SK-N-SH (cell line): ENCODE data around the gene IKZF4. TPM values are rescaled to one million over a fixed set of nuclear protein-coding genes. Genes with fewer than 3 reads are reported as not detected.

ENCODE experiments used
- CTCF ChIA-PET: fragments of 300-600, 350-600 bp; formaldehyde crosslinking; extraction: SDS; loops from one replicate; lab custom pipeline; 2021; lab: Yijun Ruan, JAX
- POLR2A ChIA-PET: fragments of 350-600 bp; sonication (Branson Sonifier 250); formaldehyde crosslinking; extraction: SDS; loops from one replicate; lab custom pipeline; 2020; ENCODE audit warnings: antibody characterized with exemption, inconsistent platforms; lab: Yijun Ruan, JAX
- DNase-seq: peaks from one replicate; pipeline ENCODE4 v3.0.0; 2012
- H2AFZ ChIP-seq: fragments of 200-600 bp; sonication (generic); 2 replicates; pipeline ENCODE4 v1.8.1; 2016; ENCODE audit warnings: antibody characterized with exemption, mild to moderate bottlenecking, low read depth
- H3F3A ChIP-seq: fragments of 200-600 bp; sonication (generic); replicated peaks from 2 replicates; pipeline ENCODE3; 2016; ENCODE audit warnings: antibody characterized with exemption, mild to moderate bottlenecking; ENCODE audit not compliant: insufficient read depth
- H3K27ac ChIP-seq, 2 experiments: fragments of 200-500 bp in 1 of 2; fragments of 200-600 bp in 1 of 2; sonication (Bioruptor generic) in 1 of 2; sonication (generic), shearing (Covaris generic) in 1 of 2; 2 replicates each; pipeline versions ENCODE4 v1.5.1 to v1.6.1; 2014 to 2016; ENCODE audit warnings: low read depth in 2 of 2, inconsistent platforms in 1 of 2, low read length in 1 of 2, mild to moderate bottlenecking in 1 of 2, mixed read lengths in 1 of 2
- H3K27me3 ChIP-seq: fragments of 200-600 bp; sonication (generic), shearing (Covaris generic); 2 replicates; pipeline ENCODE4 v1.6.1; 2016; ENCODE audit warnings: mixed run types; ENCODE audit not compliant: insufficient read depth
- H3K36me3 ChIP-seq, 2 experiments: fragments of 200-500 bp in 1 of 2; fragments of 200-600 bp in 1 of 2; sonication (Bioruptor generic) in 1 of 2; sonication (generic) in 1 of 2; replicated peaks in 1 of 2; 2 replicates each; pipeline versions ENCODE3 to v1.5.1; 2014 to 2016; ENCODE audit warnings: low read length in 1 of 2, mild to moderate bottlenecking in 1 of 2; ENCODE audit not compliant: insufficient read depth in 2 of 2, control insufficient read depth in 1 of 2
- H3K4me1 ChIP-seq, 2 experiments: fragments of 200-500 bp in 1 of 2; fragments of 200-600 bp in 1 of 2; sonication (Bioruptor generic) in 1 of 2; sonication (generic), shearing (Covaris generic) in 1 of 2; 2 replicates each; pipeline versions ENCODE4 v1.5.1 to v1.6.1; 2014 to 2016; ENCODE audit warnings: low read depth in 1 of 2, low read length in 1 of 2, mixed run types in 1 of 2; ENCODE audit not compliant: insufficient read depth in 2 of 2, control insufficient read depth in 1 of 2
- H3K4me2 ChIP-seq: fragments of 200-600 bp; sonication (generic), shearing (Covaris generic); 2 replicates; pipeline ENCODE4 v1.6.1; 2017; ENCODE audit warnings: mixed run types
- H3K4me3 ChIP-seq, 2 experiments: fragments of 200-500 bp in 1 of 2; fragments of 200-600 bp in 1 of 2; sonication (Bioruptor generic) in 1 of 2; sonication (generic), shearing (Covaris generic) in 1 of 2; 2 replicates each; pipeline versions ENCODE4 v1.5.1 to v1.8.1; 2014 to 2016; ENCODE audit warnings: low read depth in 2 of 2, inconsistent platforms in 1 of 2, low read length in 1 of 2, mild to moderate bottlenecking in 1 of 2, mixed read lengths in 1 of 2, moderate library complexity in 1 of 2
- H3K79me2 ChIP-seq: fragments of 200-600 bp; sonication (generic); 2 replicates; pipeline ENCODE4 v1.8.1; 2017; ENCODE audit warnings: mild to moderate bottlenecking; ENCODE audit not compliant: insufficient read depth
- H3K9ac ChIP-seq: fragments of 200-600 bp; sonication (generic); 2 replicates; pipeline ENCODE4 v1.6.1; 2017; ENCODE audit warnings: mixed run types
- H3K9me2 ChIP-seq: fragments of 200-600 bp; sonication (generic); 2 replicates; pipeline ENCODE4 v1.6.1; 2017; ENCODE audit warnings: mixed run types
- H3K9me3 ChIP-seq: fragments of 200-600 bp; sonication (generic); 2 replicates; pipeline ENCODE4 v1.6.1; 2017; ENCODE audit warnings: mixed run types, mild to moderate bottlenecking, moderate library complexity
- H4K20me1 ChIP-seq: fragments of 200-600 bp; sonication (generic); 2 replicates; pipeline ENCODE4 v1.6.1; 2017; ENCODE audit warnings: mild to moderate bottlenecking, mixed run types; ENCODE audit not compliant: insufficient read depth
- CHD2 ChIP-seq: fragments of 150-350 bp; IDR thresholded peaks from 2 replicates; pipeline ENCODE4 v1.6.1; 2018; ENCODE audit warnings: low read length; ENCODE audit not compliant: partially characterized antibody
- CTCF ChIP-seq: fragments of 200-600 bp; sonication (generic); IDR thresholded peaks from 2 replicates; pipeline ENCODE4 v1.6.1; 2017; ENCODE audit warnings: antibody characterized with exemption, mild to moderate bottlenecking, moderate library complexity
- EP300 ChIP-seq, 2 experiments: IDR thresholded peaks; 2 replicates each; pipeline versions ENCODE4 v1.4.0 to v1.6.1; 2012; ENCODE audit warnings: borderline replicate concordance in 1 of 2, low read depth in 1 of 2, low read length in 1 of 2
- GABPA ChIP-seq: IDR thresholded peaks from 2 replicates; pipeline ENCODE4 v1.4.0; 2012; ENCODE audit warnings: low read depth, mild to moderate bottlenecking
- IRF3 ChIP-seq: fragments of 150-350 bp; IDR thresholded peaks from 2 replicates; pipeline ENCODE4 v1.6.1; 2016; ENCODE audit warnings: mild to moderate bottlenecking, low read depth, low read length
- PBX3 ChIP-seq: IDR thresholded peaks from 2 replicates; pipeline ENCODE4; 2012
- POLR2AphosphoS5 ChIP-seq: IDR thresholded peaks from 2 replicates; pipeline ENCODE4 v1.6.1; 2012; ENCODE audit warnings: low read depth, low read length
- RFX5 ChIP-seq: IDR thresholded peaks from 2 replicates; pipeline ENCODE4 v1.6.1; 2012; ENCODE audit warnings: mild to moderate bottlenecking, improper control_type of control experiment, low read length
- SMC3 ChIP-seq: IDR thresholded peaks from 2 replicates; pipeline ENCODE4 v1.6.1; 2012; ENCODE audit warnings: low read depth, low read length, improper control_type of control experiment
- TAF1 ChIP-seq: IDR thresholded peaks from 2 replicates; pipeline ENCODE4 v1.6.1; 2012; ENCODE audit warnings: low read depth, mild to moderate bottlenecking, low read length, moderate library complexity, borderline replicate concordance
- USF1 ChIP-seq: IDR thresholded peaks from 2 replicates; pipeline ENCODE4 v1.4.0; 2012; ENCODE audit warnings: low read depth, borderline replicate concordance
- YY1 ChIP-seq: IDR thresholded peaks from 2 replicates; pipeline ENCODE4 v1.4.0; 2012; ENCODE audit warnings: low read depth, mild to moderate bottlenecking
- WGBS: methylation state at CpG from one replicate; pipeline ENCODE4 v1.1.6; 2017; ENCODE audit warnings: low lambda C conversion rate; 5-methylcytosine and 5-hydroxymethylcytosine counted together
- polyA plus RNA-seq, 3 experiments: library from polyadenylated mRNA; depleted of rRNA; stranded (reverse); fragments of >200 nt; gene quantifications; 2 replicates each; pipeline ENCODE4 v1.2.3, GENCODE V29; 2012

Gene IKZF4
- polyA plus RNA-seq, 1 of the 3 experiments (the other 2 are of a cell fraction) = 3.9 TPM

- CTCF ChIA-PET = interaction anchor here (0.6 to 10.8 kb wide), 31 partner anchors 7 to 259 kb away, joined by 3 to 183 read pairs (median 6); partner anchors contain the start of genes IKZF4, RAB5B, RPL41 and SMARCC2
- Histone ChIP-seq H3K9ac (peak within 1 kb of the TSS; percentile 81), H3K27ac (peak within 1 kb of the TSS; percentile 70 to 85), H3K9me3 (no peaks in the 10 kb centered on the region), H3F3A (peaks cover 26% of the 10 kb centered on the region), H3K36me3 (peaks cover 13 to 29% of the 10 kb centered on the region in 2 experiments), H3K4me3 (peak within 1 kb of the TSS; percentile 85 to 97), H3K4me2 (peak within 1 kb of the TSS; percentile 99), H4K20me1 (no peaks in the 10 kb centered on the region), H3K79me2 (peaks cover 9% of the 10 kb centered on the region; the same call in 1 of the 2 replicates), H3K27me3 (no peaks in the 10 kb centered on the region), H2AFZ (peak within 1 kb of the TSS; percentile 93), H3K4me1 (peaks cover 0 to 3% of the 10 kb centered on the region in 2 experiments; a peak in 1 of 4 replicates), H3K9me2 (no peaks in the 10 kb centered on the region)
- no peak for TF ChIP-seq CTCF
- TF ChIP-seq PBX3 = peak; percentile 98
- TF ChIP-seq RFX5 = peak; percentile 95
- no peak for TF ChIP-seq USF1
- peak; percentile 66; the same call in 1 of the 2 replicates for TF ChIP-seq YY1
- TF ChIP-seq TAF1 = peak; percentile 26; the same call in 1 of the 2 replicates
- no peak for TF ChIP-seq IRF3
- peak; percentile 90 for TF ChIP-seq POLR2AphosphoS5
- TF ChIP-seq CHD2 = peak; percentile 37
- TF ChIP-seq GABPA = 0 out of 2 replicates have a peak, but pooled peaks have one; percentile 30
- no peak for TF ChIP-seq SMC3
- TF ChIP-seq EP300 (IDR thresholded peaks at IDR 0.05; ENCODE audit: borderline replicate concordance in 1 of 2, low read depth in 1 of 2, low read length in 1 of 2) = peak in 1 of 2 experiments; percentile 41; a peak in 1 of 4 replicates
- DNase-seq = peak; percentile 96
- POLR2A ChIA-PET = interaction anchor here (0.8 to 2.2 kb wide), 7 partner anchors 10 to 167 kb away, joined by 3 to 11 read pairs (median 4); partner anchors contain the start of genes DNAJC14, IKZF4 and PA2G4
- under 1% methylated on average over 22 of the region's 27 CpGs for WGBS
Measured at GRCh38 chr12:55996715-55997534, 23.9 kb upstream of the IKZF4 start, which contains the start of gene SUOX. SUOX (plus strand) TSS chr12:55997276; CDS start chr12:56002222, 4,946 bp downstream.
